ENCODE measurements around the gene NEURL3.

The NEURL3 gene

GRCh38 chr2:96505231-96505889 lies at the start of gene NEURL3:
TSS of gene NEURL3 (minus strand) at chr2:96505357. CDS start at chr2:96505286, 71 bp downstream.
- TF ChIP-seq GATA3 (IDR thresholded peaks at IDR 0.05; ENCODE audit: low read depth, low read length) = no peak
- TF ChIP-seq GATA2 (IDR thresholded peaks at IDR 0.05; ENCODE audit: low read depth, low read length) = no peak

- TF ChIP-seq GATA3 (IDR thresholded peaks at IDR 0.05; ENCODE audit: low read depth, low read length) = no peak
- no peak for TF ChIP-seq GATA2 (IDR thresholded peaks at IDR 0.05; ENCODE audit: low read depth, low read length)
These were observed 49.4 kb upstream of the NEURL3 start for GRCh38 chr2:96554293-96555145.

- no peak for TF ChIP-seq GATA3 (IDR thresholded peaks at IDR 0.05; ENCODE audit: low read depth, low read length)
- TF ChIP-seq GATA2 (IDR thresholded peaks at IDR 0.05; ENCODE audit: low read depth, low read length) = no peak
These were observed 48.2 kb upstream of the NEURL3 start for GRCh38 chr2:96553176-96553956.

- TF ChIP-seq GATA2 (IDR thresholded peaks at IDR 0.05; ENCODE audit: low read depth, low read length) = no peak
- no peak for TF ChIP-seq GATA3 (IDR thresholded peaks at IDR 0.05; ENCODE audit: low read depth, low read length)
These were observed 47.4 kb upstream of the NEURL3 start for GRCh38 chr2:96552315-96553175.

- TF ChIP-seq GATA2 (IDR thresholded peaks at IDR 0.05; ENCODE audit: low read depth, low read length) (no peak), GATA3 (IDR thresholded peaks at IDR 0.05; ENCODE audit: low read depth, low read length) (no peak)
These were observed 46.6 kb upstream of the NEURL3 start for GRCh38 chr2:96551605-96552314.

GRCh38 chr2:96550787-96551604 lies 45.8 kb upstream of the NEURL3 start:
- no peak for TF ChIP-seq GATA3 (IDR thresholded peaks at IDR 0.05; ENCODE audit: low read depth, low read length)
- no peak for TF ChIP-seq GATA2 (IDR thresholded peaks at IDR 0.05; ENCODE audit: low read depth, low read length)

GRCh38 chr2:96549967-96550786 lies 45.0 kb upstream of the NEURL3 start:
- TF ChIP-seq GATA2 (IDR thresholded peaks at IDR 0.05; ENCODE audit: low read depth, low read length) = no peak
- no peak for TF ChIP-seq GATA3 (IDR thresholded peaks at IDR 0.05; ENCODE audit: low read depth, low read length)

- TF ChIP-seq GATA3 (IDR thresholded peaks at IDR 0.05; ENCODE audit: low read depth, low read length) (no peak), GATA2 (IDR thresholded peaks at IDR 0.05; ENCODE audit: low read depth, low read length) (no peak)
These were observed 44.3 kb upstream of the NEURL3 start for GRCh38 chr2:96549466-96549785.

- TF ChIP-seq GATA3 (IDR thresholded peaks at IDR 0.05; ENCODE audit: low read depth, low read length) (no peak), GATA2 (IDR thresholded peaks at IDR 0.05; ENCODE audit: low read depth, low read length) (no peak)
These were observed 43.7 kb upstream of the NEURL3 start for GRCh38 chr2:96548558-96549465.

GRCh38 chr2:96547731-96548171 lies 42.6 kb upstream of the NEURL3 start:
- no peak for TF ChIP-seq GATA3 (IDR thresholded peaks at IDR 0.05; ENCODE audit: low read depth, low read length)
- TF ChIP-seq GATA2 (IDR thresholded peaks at IDR 0.05; ENCODE audit: low read depth, low read length) = no peak

Data from SH-SY5Y (cell line).